Measurements from ENCODE around the gene PLET1. TPM values are rescaled to one million over a fixed set of nuclear protein-coding genes. Genes with fewer than 3 reads are reported as not detected.

PLET1 gene
- total and polyA plus RNA-seq, 2 of the 8 experiments (the other 6 are each of a cell fraction or from before 2014, with no cell fraction given) = not detected

DNA sequence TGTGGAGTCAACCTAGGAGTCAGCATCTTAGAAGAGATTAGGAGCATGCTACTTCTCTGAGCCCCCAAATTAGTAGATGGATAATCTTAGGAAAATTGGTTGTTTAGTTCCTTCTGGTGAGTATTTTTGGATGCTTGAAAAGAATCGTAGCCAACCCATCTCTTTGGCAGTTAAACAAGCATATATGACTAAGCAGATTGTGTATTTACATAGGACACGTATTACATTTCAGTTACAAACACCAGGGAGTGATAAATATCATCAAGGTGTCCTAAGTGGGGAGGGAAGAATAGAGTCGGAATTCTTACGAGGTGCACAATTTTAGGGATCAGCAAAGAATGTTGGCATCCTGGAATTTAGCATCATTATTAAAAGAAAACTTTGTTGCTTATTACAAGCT lies 13.5 kb downstream of the PLET1 start (continued):
- TF ChIP-seq CHD1 (IDR thresholded peaks at IDR 0.05; ENCODE audit: low read depth, low read length) (no peak), POLR2AphosphoS5 (IDR thresholded peaks at IDR 0.05; ENCODE audit: low read depth, low read length) (no peak), JUN (IDR thresholded peaks at IDR 0.05; ENCODE audit: low read depth, low read length) (no peak), HDAC2 (IDR thresholded peaks at IDR 0.05; ENCODE audit: borderline replicate concordance in 1 of 2, low read depth in 2 of 2, low read length in 2 of 2) (no peak)
